Sigmoid colon (tissue), 4 donors: ENCODE data around the gene SORL1-AS1.

ENCODE experiments used
- CTCF ChIP-seq, 4 experiments: fragments of 450-650 bp in 3 of 4; fragments of 200-600 bp in 1 of 4; IDR thresholded peaks; one replicate each; pipeline ENCODE4 v1.5.1; 2016 to 2019; ENCODE audit warnings: antibody characterized with exemption in 4 of 4, mild to moderate bottlenecking in 3 of 4, moderate library complexity in 2 of 4
- EP300 ChIP-seq, 4 donors: sonication (generic); formaldehyde crosslinking; IDR thresholded peaks; one replicate each; pipeline ENCODE4 v1.6.1; 2017; ENCODE audit warnings: antibody characterized with exemption in 4 of 4
- POLR2A ChIP-seq, 2 donors: fragments of 450-650 bp; IDR thresholded peaks; one replicate each; pipeline ENCODE4 v1.6.1; 2016; ENCODE audit warnings: antibody characterized with exemption in 2 of 2, mild to moderate bottlenecking in 2 of 2, moderate library complexity in 2 of 2

- TF ChIP-seq CTCF (IDR thresholded peaks at IDR 0.05) (no peak), POLR2A (IDR thresholded peaks at IDR 0.05) (no peak), EP300 (IDR thresholded peaks at IDR 0.05) (no peak)
These were observed 15.6 kb downstream of the SORL1-AS1 start for GRCh38 chr11:121437018-121437685.
